ENCODE data around the gene TMEM163.

TMEM163 gene

DNA sequence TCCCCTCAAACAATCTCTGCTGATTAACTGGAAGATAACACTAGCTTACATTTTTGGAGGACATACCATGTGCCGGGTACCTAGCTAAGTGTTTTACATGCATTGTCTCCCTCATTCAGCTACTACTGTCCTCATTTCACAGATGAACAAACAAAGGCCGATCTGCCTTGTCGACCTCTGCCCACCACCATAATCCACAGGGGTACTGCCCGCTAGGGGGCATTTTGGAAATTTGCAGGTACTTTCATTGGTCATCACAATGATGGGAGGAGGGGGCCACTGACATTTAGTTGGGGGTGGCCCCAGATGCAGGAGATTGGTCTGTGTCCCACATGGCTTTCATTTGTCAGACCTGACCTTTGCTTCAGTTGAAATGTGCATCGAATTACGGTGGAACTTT is 3.9 kb upstream of the TMEM163 start:
- DNase-seq (ENCODE audit: low spot score) = no peak

DNA sequence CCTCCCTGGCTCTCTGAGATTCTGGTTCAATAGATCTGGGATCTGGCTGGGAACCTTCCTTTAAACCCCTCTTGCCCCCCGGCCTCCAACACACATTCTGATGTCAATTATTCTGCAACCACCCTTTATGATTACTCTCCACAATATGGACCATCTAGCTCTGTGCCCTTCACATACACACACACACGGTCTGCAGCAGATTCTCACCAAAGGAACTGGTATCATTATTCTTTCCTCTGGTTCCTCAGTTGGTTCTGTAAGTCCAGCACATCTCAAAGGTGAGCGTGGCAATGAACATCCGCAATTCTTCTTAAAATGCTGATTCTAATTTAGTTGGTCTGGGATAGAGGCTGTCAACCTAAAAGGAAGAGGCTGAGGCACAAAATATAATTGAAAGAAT is 2.8 kb upstream of the TMEM163 start:
- no peak for DNase-seq (ENCODE audit: low spot score)

DNA sequence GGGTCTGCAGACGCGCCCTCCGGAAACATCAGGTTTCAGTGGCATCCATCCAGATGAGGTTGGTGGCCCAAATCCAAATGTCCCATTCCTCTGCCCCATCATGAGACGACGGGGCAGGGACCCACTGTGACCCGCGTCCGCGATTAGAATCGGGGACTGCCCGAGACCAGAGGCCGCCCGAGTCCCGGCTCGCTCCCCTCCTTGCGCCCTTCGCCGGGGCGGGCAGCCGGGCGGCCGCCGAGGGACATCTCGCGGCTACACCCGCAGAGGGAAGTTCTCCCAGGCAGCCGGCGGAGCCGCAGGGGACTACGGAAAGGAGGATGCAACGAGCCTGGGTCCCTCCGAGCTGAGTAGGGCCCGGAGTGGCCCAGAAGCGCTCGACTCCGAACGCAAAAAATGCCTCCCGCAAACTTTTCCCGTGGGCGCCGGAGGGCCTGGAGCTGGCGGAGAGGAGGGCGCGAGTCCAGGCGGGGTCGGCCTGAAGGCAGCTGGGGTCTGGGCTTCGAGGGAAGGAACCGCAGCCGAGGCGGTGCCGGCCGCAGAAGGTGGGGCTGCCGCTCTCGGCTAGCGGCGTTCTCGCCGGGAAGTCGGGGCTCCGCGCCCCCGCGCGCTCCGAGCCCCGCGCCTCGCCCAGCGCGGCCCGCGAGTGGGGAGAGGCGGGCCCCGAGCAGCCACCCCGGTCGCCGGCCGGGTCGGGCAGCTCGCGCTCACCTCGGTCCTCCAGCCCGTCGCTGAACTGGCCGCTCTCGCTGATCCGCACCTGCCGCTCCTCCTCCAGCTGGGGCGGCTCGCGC is 580 bp downstream of the TMEM163 start:
- no peak for DNase-seq (ENCODE audit: low spot score)

DNA sequence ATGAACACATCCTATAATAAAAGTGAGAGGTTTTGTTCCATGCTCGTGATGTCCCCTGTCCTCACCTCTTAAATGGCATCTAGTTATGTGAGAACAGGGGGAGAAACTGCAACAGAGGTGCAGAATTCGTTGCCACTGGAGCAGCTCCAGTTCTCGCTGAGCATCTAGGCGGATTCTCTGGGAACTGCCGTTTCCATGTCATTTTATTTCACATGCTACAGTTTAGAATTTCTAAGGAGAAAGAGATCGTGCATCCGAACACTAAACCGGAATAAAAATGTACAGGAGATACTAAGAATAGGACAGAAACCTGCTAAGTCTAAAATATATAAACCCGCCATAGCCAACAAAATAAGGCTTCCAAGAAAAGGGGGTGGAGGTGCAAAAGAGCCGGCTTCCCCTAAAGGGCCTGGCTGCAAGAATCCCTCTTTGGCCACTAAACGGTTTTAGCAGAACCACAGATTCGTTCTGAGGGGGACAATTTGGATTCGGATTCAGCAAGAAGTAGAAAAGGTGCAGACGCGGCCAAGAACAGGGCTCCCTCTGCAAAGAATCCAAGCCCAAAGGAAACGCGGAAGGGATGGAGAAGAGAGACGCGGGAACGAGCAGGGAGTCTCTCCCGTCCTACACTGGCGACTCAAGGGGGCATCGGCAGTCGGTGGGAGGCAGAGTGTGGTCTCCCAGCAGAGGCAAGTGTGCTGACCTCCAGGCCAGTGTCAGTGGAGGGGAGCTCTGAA is 1.3 kb downstream of the TMEM163 start:
- DNase-seq (ENCODE audit: low spot score) = no peak

DNA sequence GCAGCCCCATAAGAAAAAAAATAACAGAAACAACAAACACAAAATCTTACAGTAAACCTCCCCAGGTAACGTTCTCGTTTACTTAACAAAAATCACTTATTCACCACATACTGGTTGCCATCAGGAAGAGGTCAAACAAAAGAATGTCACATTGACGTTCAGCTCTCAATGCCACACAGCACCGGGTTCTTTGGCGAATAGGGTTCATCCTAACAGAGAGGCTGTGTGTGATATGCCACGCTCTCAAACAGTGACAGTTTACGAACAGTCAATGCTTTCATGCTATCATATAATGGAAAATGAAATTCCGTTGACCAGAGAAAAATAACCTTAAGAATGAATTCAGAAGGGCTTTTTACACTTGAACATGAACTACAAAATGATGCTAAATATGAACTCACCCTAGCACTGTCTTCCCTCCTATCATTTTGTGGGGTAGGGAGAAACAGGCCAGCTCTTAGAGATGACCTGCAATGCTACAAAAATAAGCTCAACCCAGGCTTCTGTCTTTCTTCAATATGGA is 2.0 kb downstream of the TMEM163 start:
- no peak for DNase-seq (ENCODE audit: low spot score)

DNA sequence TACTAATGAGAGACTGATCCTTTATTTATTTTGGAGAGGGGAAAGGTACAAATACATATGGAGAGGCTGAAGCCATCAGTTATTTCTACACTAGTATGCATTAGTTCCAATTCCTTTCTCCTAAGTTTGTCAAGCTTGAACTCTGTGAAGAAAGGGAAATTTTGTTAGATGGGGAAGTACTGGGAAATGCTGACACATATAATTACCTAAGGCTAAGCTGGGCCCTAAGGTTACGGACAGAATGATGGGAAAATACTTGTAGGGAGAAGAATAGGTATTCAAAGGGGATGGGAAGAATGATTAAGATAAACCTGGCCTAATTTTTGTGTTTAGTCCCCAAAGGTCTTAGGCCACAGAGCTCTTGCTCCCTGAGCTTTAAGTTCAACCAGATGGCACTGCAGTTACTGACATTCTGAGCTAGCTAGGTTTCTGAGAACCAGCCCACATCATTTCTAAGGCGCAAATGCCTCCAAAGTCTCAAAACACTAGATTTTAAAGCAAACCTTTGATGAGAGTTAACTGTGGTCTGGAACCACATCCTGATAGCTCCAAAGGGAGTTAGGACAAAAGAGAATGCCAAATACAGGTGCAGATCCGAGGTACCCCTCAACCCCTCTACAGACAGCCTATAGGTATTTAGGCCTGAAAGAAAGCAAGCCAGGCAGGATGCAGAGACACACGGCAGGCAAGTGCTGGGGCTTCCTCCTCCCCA is 2.7 kb downstream of the TMEM163 start:
- DNase-seq (ENCODE audit: low spot score) = no peak

DNA sequence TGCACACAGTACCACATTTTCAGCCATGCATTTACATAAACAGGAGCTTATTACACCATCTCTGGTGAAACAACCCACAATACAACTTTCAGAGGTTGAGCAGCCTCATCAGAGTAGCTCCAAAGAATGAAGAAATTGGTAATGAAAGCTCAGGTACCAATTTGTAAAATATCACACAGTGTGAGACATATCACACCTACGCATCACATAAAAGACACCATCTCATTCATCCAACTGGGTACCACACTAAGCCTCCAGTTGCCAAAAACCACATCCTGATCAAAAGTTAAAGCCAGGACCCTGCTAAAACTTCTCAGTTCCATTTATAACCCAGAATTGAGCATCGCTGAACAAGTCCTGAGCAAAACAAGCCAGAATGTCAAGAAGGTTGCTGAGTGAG is 4.6 kb downstream of the TMEM163 start:
- no peak for DNase-seq (ENCODE audit: low spot score)

DNA sequence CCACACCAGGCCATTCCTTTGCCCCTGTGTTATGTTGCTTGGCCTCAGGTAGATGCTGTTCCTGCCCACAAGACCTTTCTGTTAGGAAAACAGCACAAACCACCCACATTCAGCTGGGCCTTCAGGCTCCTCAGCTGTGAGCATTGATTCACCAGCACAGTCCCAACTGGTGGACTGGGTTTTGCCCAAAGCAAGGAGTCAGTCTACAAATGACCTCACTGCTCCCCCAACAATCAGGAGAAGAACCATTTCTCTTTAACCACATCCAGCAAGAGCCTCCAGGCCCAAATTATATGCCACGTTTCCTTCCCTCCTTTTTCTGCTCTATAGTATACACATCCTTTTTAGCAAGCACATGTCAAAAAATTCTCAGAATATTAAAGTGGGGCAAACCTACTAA is 5.2 kb downstream of the TMEM163 start:
- DNase-seq (ENCODE audit: low spot score) = no peak

DNA sequence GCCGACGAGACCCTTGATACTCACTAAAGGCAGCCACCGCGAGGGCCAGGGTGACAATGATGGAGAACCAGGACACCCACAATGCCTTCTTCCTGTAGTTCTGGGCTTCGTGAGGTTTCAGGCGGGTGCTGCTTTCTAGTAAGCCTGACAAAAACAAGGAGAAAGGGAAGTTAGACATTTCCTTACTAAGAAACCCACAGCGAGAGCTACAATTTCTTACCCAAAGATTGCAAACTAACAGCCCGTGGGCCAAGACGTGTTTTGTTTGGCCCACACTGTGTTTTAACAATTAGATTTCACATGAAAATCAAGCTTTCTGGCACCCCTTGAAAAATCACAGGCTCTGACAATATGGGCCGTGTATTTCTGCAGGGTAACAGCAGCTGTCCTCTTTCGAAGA is 5.6 kb downstream of the TMEM163 start:
- no peak for DNase-seq (ENCODE audit: low spot score)

DNA sequence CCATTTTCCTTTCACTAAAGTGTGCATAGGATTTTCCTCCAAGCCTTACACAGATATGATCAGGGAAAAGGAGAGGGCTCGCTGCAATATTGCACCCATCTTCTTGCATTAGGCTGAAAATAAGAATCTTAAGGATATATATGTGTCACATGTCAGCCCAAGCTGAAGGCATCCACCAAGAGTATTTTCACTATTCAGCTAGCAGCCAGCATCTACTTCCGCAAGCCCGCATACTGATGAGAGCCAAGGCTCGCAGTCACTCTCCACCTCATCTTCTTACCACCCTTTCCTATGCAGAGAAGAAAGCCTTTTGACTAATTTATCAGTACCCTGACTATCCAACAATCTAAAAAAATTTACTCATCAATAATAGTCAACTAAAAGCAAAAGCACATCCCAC is 6.1 kb downstream of the TMEM163 start:
- no peak for DNase-seq (ENCODE audit: low spot score)

DNA sequence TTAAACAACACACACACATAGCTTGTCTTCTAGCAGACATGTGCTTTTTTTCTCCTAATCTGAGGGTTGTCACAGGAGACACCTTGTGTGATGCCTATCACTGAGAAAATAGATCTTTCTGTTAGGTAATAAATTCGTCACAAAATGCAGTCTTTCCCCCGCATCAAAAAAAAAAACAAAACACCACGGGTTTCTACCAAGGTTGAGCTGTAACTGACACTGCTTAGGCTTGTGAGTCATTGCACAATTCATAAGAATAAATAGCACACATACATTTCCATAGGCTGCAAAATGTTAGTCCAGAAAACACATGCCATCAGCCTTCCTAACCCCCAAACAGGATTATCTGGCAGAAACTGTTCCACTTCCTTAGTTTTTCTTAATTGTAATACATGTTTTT is 6.5 kb downstream of the TMEM163 start:
- DNase-seq (ENCODE audit: low spot score) = no peak

DNA sequence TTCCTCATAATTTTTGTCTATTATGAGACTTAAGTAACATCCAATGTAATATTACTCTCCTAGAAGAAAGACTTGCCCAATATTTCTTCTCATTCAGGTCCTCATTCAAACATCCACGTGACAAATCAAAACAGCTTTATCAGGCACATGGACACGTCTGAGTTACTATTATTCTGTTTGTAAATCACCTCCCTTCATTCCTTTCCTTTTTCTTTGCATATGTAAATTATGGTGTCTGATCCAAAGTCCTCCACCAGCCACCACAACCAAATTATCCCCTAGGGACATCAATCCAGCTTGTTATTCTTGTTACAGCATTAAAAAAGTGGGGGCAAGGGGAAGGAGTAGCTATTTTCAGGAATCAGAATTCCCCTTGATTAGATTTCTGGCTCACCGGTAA is 7.1 kb downstream of the TMEM163 start:
- DNase-seq (ENCODE audit: low spot score) = no peak

DNA sequence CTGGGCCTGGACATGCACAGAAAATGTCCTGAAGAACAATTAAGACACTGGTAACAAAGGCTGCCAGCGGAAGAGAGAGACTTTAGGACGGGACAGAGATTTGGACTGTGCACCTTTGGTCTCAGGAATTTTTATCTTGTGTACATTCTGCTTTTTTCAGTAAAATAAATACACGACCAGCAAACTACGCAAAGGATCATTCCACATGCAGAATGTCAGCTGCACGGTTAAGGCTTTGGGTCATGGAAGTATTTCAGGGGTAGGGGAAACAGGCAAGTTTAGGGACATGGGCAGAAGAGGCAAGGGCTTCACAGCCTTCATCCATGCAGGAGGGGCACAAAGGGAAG is 11.5 kb downstream of the TMEM163 start:
- no peak for DNase-seq (ENCODE audit: low spot score)

DNA sequence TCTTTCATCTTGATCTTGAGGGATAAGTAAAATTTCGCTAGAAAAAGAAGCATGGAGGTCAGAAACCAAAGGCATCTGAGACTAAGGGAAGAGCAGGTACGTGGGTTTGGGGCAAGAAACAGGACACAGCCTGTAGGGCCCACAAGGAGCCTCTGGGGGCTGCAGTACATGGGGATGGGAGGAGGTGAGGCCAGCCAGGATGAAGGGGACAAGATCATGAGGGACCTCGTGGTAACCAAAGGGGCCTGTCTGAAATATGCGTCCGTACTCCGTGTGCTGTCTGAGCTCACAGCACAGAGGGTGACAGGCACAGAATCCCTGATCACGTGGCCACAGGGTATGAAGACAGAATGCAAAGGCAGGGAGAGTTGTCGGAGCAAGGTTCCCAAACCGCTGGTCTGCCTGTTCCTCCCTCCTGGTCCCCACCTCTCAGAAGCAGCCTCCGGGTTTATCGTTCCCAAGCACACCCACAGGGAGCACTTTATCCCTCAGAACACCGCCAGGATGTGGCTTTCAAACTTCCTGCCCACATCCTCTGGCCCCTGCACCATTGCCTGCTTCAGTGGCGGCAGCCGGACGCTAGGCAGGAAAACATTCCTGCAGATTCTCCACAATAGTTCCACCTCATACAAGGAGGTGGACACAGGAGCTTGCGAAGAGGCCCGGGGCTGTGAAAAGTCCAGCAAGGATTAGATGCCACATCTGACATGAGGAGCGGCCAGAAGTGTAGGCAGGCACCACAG is 12.0 kb downstream of the TMEM163 start:
- no peak for DNase-seq (ENCODE audit: low spot score)

DNA sequence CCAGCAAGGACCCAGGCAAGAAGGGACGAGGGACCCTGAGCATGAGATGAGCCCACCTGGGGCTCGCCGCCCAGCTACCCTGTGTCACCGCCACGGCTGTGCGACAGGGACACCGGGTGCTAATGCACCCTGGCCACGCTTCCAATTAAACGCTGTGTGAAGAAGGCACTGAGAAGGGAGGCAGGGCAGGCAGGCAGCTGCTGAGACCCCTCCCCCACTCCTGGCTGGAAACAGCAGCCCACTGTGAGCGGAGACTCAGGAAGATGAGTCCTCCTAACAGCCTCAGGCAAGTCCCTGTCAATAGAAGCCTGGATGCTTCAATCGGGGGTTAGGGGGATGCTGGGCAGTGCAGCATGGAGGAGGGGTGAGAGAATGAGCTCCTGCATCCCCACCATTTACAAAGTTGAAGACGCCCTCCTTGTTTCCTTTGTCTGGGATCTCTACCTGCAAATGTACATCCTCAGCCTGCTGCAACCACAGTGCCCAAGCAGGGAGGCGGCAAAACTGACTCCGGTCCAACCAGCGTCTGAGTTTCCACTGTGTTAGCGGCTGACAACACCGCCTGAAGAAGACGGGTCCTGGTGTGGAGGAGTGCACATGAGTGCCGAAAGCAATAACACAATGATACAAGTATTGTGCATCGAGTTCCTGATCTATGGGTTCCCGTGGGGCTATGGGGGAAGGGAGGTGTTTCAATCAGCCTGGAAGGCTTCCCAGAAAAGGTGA is 12.8 kb downstream of the TMEM163 start:
- DNase-seq (ENCODE audit: low spot score) = no peak

DNA sequence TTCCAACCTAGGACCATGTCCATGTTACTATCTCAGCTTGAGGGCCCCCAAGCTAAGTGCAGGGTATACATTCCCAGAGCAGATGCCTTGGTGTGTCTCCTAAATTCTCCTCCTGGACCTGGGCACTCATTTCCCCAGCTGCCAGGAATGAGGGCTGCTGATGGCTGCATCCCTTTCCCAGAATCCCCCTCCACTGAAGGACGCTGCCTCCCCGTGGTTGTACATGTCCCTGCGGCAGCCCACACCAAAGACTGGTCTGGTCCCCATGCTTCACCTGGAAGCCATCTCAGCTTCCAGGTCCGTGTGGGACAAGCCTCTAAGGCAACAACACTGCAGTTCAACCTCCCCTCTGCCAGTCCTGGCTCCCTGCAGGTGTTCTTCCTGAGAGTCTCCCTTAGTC is 14.6 kb downstream of the TMEM163 start:
- no peak for DNase-seq (ENCODE audit: low spot score)

DNA sequence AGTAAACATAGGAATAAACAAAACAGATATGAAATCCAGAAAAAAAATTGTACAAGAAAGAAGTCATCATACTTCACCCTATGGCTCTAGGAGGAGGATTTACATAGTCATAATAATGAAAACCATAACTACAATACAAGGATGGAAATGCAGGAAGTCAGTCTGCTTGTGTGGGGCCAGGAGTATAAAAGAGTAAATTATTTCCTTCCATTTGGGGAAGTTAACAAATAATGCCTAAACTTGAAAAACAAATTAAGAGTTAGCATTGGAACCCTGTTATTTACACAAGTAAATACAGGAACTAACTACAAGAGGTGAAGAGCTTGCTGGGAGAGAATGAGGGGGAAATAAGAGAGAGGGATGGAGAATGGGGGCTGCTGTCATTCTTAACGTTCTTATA is 15.4 kb downstream of the TMEM163 start:
- DNase-seq (ENCODE audit: low spot score) = no peak

DNA sequence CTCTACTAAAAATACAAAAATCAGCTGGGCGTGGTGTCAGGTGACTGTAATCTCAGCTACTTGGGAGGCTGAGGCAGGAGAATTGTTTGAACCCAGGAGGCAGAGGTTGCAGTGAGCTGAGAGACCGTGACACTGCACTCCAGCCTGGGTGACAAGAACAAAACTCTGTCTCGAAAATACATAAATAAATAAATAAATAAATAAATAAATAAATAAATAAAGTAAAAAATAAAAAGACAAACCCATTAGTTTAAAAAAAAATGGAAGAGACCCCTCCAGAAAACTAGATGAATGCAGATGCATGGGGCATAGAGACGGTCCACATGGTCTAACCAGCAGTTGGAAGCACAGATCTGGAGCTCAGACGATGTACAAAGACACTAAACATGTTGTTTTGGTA is 18.1 kb downstream of the TMEM163 start:
- no peak for DNase-seq (ENCODE audit: low spot score)

DNA sequence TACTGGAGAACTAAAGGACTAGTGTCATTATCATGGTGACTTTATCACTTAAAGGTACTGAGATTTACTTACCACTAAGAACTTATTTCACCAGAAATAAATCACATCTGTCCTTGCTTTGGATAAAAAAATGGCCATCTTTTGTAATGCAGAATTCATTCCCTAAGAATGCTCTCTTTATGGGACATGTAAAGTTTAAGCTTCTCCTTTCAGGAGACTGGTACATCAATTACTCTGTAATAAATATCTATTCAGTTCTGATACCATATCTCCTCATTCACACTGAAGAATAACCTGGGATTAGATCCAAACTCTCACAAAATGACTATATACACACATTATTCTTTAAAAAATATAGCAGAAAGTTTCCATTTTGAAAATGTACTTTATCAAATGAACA is 24.4 kb downstream of the TMEM163 start:
- DNase-seq (ENCODE audit: low spot score) = no peak

DNA sequence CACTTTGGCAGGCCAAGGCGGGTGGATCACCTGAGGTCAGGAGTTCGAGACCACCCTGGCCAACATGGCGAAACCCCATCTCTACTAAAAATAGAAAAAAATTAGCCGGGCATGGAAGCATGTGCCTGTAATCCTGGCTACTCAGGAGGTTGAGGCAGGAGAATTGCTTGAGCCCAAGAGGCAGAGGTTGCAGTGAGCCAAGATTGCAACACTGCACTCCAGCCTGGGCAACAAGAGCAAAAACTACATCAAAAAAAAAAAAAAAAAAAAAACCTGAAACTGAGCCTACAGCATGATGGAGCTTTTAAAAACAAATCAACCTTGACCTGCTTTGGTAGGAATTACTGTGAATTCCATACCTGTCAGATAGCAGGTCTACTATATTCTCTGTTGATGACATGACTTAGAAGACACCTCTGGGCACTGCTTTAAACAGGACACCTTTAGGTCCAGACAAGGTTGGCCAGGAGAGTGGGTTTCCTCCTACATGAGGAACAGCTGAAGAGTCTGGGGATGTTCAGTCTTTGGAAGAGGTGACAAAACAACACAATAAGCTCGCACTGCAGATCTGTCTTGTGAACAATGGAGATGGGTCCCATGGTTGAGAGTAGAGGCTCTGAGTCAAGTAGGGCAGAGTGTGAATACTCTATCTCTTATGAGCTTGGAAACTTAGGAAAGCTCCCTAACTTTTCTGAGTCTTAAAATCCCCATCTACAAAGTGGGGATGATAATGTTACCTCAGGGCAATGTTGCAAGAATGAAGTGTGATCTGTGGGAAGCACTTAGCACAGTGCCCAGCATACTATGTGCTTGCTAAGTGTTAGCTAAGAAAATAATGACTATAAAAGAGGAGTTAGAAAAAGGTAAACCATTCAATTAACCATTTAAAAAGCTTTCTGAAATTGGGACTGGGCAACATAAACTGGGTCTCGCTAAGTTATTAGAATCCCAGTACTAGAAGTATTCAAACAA is 25.2 kb downstream of the TMEM163 start:
- DNase-seq (ENCODE audit: low spot score) = no peak
